HT1080 (cell line): Measurements from ENCODE around the gene GPN2. TPM values are rescaled to one million over a fixed set of nuclear protein-coding genes. Genes with fewer than 3 reads are reported as not detected.
A peak's percentile ranks its signal among the peaks of the same experiment; 100 is the strongest.

Experiments
- DNase-seq: peaks from one replicate; pipeline ENCODE4 v3.0.0-alpha.2; 2015; ENCODE audit warnings: low read depth
- polyA plus RNA-seq, 2 experiments: library from polyadenylated mRNA; depleted of rRNA; stranded (reverse); fragments of >200 nt; gene quantifications; 2 replicates each; pipeline ENCODE4 v1.2.3, GENCODE V29; 2015
- total RNA-seq: library from RNA; depleted of rRNA; stranded (reverse); fragments of >200 nt; shearing (Covaris generic); gene quantifications from 2 replicates; pipeline ENCODE4 v1.2.3, GENCODE V29; 2014; rRNA removed

Gene GPN2
- total RNA-seq = 17.9 and 33.6 TPM in 2 replicates
- polyA plus RNA-seq (2015; cell fraction: cytosol; rRNA removed) = 11.3 and 12.8 TPM in 2 replicates
- polyA plus RNA-seq (2015; cell fraction: nucleus; rRNA removed) = 20.5 and 23.6 TPM in 2 replicates

DNA sequence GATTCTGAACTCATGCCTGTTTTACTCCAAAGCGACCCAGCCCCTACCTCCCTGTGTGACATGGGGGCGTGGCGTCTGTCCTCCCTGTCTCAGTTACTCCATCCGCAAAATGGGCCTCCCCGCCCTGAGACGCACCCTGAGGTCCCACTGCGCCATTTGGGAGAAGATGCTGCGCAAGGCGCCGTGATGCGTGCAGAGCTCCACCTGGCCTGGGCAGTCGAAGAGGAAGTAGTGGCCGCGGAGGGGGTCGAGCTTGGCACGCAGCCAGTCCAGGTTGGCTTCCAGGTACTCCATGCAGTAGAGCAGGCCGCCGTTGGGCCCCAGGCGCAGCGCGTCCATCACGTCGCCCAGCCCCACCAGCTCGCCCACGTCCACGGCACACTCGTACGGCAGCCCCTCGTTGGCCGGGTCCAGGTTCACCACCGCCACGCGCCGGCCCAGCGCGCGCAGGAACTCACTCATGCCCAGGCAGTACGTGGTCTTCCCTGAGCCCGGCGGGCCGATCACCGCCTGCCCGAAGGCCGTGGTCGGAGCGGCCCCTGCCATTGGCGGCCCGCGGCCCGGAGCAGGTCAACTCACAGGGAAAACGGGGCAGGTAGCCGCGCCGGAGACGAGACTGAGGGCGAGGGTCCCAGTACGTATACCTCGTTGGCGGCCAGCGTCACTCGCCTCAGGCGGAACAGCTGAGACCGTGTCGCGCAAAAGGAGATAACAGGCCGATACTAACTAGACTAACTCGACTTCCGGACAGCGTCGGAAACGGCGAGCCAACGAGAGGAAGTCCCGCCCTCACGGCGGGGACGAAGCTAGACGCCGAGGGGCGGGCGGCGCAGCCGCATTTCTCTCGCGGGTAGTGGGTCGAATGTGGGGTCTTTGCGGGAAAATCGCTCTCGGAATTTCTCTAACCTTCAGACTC is at the start of gene GPN2:
Gene GPN2, minus strand, starts transcription at position 733 of the 916 bp plus-strand sequence. Its CDS starts 187 bp downstream, at position 546.
- DNase-seq = peak; percentile 61

DNA sequence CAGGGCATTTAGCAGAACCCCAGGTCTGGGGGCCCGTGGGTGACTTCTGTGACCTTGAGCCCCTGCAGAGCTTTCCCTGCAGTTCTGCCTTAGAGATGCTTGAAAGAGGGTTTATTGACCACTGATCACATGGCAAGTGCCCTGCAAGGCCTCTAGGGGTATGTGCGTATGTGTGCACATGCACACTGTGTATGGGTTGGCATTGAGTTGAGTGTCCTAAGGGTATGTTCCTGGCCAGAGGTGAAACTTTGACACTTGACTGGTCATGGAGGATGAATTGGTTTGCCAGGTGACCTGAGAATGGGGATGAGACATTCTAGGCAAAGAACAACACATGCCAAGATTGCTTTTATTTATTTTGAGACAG is 48.6 kb upstream of the GPN2 start:
- no peak for DNase-seq

DNA sequence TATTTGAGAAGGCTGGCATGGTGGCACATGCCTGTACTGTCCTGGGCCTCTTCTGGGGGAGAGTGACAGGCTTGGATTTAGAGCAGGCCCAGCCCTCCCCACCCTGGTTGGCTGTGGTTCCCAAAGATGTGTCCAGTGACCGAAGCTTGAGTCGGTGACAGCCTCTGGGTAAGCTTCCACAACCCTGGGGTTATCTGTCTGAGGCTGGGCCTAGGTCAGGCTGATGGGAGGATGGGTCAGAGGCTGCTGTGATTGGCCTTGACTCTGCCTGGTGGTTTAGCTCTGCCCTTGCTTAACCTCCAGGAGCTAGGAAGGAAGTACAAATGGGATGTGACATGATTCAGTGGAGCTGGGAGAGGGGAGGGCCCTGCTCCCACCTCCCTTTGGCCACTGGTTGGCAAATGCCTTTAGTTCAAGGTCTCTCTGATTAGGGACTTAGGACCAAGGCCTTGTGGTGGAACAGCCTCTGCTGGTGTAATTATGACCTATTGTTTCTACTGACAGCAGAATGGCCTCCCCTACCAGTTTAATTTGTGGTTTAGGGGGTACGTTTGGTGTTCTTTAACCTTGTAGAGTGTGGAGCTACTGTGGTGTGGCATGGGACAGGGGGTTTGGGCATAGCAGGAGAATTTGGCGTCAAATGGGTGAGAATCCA is 48.0 kb upstream of the GPN2 start:
- peak; percentile 30 for DNase-seq

DNA sequence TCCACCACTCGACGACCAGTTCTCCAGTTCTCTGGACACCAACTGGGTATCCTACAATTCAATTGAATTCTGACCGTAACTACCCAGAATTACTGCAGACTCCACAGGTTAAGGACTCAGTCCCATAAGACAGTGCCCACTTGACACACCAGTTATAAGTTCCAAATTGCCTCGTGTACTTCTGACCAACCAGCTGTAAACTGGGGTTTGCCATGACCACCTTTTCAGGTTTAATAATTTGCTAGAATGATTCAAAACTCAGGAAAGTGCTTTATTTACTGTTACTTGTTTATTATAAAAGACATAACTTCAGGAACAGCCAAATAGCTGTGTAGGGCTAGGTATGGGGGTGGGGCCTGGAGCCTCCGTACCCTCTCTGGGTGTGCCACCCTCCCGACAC is 46.7 kb upstream of the GPN2 start:
- no peak for DNase-seq

DNA sequence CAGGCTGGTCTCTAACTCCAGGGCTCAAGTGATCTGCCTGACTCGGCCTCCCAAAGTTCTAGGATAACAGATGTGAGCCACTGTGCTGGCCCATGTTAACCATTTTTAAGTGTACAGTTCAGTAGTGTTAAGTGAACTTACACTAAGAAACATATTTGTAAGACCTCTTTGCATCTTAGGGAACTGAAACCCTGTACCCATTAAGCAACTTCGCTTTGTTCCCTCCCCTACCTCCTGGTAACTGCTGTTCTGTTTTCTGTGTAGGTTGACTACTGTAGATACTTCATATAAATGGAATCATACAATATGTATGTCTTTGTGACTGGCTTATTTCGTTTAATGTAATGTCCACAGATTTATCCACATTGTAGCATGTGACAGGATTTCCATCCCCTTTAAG is 42.4 kb upstream of the GPN2 start:
- no peak for DNase-seq

DNA sequence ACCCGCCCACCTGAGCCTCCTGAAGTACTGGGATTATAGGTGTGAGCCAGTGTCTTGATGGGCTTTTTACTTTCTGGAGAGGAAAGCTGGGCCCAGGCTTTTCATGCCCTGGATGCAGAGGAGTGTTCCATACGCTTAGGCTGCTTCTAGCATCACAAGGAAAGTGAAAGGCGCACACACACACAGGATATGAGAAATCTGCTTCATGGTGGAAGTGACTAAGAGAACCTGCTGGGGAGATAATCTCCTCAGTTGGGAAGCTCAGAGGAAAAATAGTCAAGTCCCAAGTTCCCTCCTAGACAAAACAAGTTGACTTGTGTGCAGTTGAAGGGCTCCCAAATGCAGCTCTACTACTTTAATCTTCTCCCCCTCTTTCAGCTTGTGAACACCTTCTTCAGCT is 33.6 kb upstream of the GPN2 start:
- peak; percentile 91 for DNase-seq

DNA sequence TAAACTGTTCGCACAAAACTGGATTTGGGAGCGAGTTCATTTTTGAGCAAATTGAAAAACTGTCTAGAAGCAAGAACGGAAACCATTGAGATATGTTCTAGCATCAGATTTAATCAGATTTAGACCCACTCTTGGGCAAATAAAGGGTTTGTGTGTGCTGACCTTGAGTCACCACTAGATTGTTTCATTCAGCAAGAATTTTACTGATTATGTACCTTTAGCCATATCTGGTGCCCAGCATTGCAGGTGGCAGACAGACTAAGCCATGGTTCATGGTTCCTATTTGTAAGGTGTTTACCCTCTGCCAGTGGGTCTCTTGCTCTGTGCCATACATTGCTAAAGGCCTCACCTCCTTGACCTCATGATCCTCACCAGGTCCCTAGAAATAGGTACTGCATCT is 32.8 kb upstream of the GPN2 start:
- DNase-seq = peak; percentile 24

DNA sequence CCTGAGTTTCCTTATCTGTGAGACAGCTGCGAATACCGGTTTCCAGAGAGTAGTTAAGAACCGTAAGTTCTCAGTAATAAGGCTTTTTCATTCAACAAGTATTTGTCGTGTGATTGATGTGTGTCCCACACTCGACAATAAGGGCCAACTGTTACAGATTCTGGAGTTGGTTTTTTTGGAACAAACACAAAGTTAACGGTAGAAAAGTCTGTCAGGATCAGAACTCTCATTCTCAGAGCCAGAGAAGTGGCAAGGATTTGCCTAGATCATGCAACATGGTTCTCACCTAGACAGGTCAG is 32.3 kb upstream of the GPN2 start:
- no peak for DNase-seq

DNA sequence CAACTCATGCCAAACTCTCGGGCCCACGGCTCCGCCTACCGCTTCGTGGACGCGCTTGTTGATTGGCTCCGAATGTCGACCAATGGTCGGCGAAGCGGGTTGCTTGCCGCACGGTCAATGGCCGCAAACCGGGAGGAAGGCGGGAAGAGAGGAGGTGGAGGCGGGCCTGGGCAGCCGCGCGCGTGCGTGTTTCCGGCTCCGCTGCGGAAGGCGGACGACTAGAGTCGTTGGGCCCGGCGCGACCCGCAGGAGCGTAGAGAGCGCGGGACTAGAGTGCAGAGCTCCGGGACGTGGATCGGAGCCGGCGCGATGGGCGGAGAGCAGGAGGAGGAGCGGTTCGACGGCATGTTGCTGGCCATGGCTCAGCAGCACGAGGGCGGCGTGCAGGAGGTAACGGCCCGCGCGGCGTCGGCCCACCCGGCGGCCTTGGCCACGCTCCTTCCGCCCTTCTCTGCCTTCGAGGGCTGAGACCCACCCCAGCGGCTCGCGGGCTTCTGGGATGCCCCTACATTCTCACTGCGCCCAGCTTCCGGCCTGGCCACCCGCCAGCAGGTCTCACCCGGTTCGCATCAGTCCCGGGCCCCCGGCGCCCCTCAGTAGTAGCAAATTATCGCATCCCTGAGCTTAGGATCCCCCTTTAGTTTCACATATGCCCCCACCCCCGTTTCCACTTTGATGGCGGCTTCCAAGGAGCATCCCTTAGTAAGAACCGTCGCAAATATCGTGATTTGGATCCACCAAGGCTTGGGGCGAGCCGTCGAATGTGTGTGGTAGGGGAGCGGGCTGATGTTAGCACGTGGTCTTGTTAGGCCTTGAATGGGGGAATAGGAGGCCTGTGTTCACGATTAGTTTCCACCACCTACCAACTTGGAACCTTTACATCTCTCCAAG is 31.7 kb upstream of the GPN2 start, which contains the start of gene NUDC:
Gene NUDC, plus strand, starts transcription at position 204 of the 891 bp plus-strand sequence. Its CDS starts 106 bp downstream, at position 310.
- DNase-seq = peak; percentile 96

DNA sequence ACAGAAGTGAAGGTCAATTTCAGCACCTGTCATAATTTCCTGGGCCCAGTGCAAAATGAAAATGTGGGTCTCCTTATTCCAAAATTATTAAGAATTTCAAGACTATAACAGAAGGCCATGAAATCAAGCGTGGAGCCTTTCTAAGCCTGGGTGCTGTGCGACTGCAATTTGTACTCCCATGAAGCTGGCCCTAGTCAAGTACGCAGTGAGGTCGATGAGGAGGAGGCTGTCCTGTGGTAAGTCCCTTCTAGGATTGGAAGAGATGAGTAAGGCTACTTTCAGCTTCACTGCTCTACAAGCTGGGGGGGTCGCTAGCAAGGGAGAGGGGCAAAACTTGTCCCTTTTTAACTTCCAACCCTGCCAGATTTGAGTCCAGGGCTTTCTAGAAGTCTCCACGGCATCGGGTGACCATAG is 31.1 kb upstream of the GPN2 start:
- no peak for DNase-seq

DNA sequence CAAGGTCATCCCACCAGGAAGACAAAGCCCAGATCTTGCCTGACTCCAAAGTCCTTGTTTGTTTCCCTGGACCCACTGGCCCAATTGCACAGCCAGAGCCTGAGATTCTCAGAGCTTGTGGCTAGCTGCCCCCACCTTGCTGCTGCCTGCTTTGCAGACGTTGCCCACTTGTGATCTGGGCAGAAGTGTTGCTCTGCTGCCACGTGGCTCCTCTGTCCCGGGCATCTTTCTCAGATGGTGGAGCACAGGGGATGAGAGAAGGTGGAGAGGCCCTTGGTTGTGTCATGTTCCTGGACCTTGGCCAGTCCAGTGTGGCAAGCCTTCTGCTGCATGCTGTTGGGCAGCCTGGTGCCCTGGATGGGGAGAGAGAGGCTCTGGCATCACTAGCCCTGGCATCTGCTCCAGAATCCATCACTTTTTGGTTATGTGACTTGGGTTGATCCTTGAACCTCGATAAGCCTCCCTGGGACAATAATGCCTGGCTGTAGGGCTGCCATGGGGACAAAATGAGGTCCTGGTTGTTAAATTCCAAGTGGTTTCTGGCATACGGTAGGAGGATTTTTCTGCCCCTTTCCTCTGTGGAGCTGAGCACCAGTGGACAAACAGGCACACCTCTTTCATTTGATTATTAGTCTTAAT is 25.2 kb upstream of the GPN2 start:
- DNase-seq = no peak

DNA sequence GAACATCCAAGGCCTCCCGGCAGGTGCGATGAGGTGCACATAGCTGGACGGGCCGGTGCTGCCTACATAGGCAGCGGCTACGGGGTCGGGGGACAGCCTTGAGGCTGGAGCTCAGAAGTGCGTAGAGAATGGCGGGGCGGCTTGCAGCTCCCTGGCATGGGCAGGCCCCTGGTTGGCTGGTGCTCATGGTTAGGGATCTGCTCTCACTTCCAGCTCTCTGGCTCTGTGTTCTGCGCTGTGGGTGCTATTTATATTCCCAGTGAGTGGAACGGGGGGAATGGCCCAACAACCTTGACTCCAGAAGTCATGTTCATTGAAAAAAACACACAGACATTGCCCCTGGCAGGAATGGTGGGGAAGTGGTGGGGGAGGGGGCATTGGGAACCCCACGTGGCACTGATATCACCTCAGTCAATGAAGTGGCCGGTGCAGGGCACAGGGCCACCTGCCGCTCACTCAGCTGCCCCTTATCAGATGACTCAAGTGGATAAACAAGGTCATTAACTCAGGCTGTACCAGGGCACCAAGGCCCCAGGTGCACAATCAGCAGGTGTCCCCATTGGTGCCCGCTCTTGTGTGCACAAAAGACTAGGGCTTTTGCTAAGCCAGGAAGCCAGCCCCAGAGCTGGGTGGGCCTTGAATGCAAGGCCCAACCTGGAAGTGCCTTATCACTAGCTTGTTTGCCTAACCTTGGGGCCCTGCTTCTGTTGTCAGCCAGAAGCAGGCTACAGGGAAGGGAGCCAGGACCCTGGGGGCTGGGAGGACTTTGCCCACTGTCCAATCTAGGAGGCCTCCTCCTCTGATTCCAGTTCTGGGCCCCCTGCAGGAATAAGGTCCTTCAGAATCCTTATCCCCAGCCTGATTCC is 23.9 kb upstream of the GPN2 start, which contains the start of gene NR0B2:
Gene NR0B2, minus strand, starts transcription at position 222 of the 866 bp plus-strand sequence. Its CDS starts 35 bp downstream, at position 187.
- no peak for DNase-seq

DNA sequence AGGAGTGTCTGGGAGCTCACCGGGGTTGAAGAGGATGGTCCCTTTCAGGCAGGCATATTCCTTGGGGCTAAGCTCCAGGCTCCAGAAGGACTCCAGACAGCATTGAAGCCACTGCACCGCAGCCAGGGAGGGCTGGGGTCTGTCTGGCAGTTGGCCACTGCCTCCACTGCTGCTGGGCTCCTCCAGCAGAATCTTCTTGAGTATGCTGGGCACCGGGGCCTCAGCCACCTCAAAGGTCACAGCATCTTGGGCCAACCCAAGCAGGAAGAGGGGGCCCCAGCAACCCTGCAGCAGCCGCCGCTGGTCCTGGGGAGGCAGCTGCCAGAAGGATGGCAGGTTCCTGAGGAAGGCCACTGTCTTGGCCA is 23.3 kb upstream of the GPN2 start:
- no peak for DNase-seq

DNA sequence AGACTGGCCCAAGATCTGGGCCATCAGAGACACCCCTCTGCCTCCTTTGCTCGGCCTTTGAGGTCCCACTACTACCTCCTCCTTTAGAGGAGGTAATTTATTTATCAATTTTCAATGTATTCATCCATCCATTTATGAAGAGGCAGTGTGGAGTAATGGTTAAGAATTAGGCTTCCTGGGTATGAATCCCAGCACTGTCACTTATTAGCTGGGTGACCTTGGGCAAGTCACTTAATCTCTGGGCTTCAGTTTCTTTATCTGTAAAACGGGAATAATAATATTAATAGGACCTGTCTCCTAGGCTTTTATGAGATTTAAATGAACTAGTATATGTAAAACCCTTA is 22.0 kb upstream of the GPN2 start:
- DNase-seq = no peak

DNA sequence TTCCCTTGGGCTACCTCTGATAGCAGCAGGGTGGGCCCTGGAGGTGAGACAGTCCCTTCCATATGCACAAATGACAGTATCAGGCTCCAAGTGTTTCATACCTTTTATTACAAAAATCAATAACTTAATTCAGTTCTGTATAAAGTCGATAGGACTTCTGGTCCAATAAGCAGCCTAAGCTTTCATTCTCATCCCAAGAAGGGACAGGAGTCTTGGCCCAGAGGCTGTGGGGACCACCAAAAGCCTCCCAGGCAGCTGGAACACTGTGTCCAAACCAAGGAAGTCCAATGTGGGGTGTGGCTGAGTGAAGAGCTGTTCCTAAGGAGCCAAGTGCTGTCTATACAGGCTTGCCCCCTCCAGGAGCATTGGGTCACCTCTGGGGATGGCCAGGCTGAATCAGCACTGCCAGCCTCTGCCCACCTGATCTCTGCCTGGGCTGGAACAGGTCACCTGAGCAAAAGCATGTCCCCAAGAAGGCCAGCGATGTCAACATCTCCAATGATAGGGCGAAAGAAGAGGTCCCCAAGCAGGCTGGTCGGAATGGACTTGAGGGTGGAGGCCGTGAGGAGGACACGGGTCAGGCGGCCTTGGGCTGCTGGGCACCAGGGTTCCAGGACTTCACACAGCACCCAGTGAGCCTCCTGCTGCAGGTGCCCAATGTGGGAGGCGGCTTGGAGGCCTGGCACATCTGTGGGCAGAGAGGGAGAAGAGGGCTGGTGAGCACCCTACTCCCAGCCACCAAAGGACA is 21.5 kb upstream of the GPN2 start:
- DNase-seq = no peak

DNA sequence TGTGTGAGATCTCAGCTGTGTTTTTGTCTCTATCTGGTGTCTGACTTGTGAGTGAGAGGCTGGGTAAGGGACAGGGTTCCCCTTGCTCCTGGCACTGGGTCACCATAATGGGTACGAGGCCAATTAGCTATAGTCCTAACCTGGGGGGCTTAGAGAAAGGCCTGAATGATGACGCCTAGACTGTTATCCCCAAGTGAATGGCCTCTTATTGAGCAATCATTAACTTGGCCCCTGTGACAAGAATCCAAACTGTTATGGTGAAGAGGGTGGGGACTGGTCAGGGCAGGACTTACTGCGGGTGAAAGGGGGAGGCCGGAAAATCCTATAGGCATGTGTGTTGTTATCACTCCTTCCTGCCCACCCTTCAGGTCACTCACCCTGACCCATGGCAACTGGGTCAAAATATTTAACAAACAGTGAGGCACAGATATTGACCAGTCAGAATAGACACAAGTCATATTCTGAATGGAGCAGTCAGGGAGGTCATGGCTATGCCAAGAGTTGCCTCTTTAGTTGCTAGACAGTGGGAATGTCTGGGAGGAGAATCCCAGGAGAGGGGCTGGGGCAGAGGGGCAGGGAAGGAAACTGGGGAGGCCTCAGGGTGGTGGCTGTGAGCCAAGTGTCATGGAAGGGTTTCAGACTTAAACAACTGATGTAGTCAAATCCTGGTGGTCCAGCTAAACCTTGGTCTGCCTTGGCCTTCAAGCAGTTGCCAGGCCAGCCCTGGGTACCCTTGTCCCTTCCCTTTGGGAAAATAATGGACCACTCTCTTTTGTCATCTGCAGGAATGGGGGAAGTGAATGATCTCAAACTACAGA is 20.5 kb upstream of the GPN2 start:
- DNase-seq = no peak

DNA sequence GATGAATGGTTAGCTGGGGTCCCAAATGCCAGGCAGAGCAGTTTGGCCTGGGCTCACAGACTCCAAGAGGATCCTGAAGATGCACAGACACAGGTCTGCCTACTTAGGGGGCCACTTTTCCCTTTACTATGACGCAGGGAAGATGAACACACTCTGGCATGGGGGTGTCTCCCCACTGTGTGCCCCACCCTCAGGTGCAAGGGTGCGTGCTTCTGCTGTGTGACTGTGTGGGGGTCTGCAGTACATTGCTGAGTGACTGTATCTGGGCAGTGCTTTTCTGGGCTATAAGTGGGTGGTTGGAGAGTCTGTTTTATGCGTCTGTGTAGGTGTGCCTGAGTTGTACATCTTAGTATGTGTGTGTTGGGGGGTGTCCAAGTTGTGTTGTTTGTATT is 19.9 kb upstream of the GPN2 start:
- DNase-seq = no peak
